Heart left ventricle (tissue), 16 donors: Measurements from ENCODE around the gene MDP1. TPM values are rescaled to one million over a fixed set of nuclear protein-coding genes. Genes with fewer than 3 reads are reported as not detected.

Experiments
- ATAC-seq, 4 donors: fragments of 200-7000 bp; cut with Tn5 transposase; one replicate each; pipeline ENCODE4 v1.9.1; 2020 to 2022; ENCODE audit warnings: moderate library complexity in 4 of 4, mild to moderate bottlenecking in 3 of 4, moderate number of reproducible peaks in 1 of 4
- DNase-seq, 5 donors: peaks; one replicate each; pipeline ENCODE4 v3.0.0-alpha.2; 2020
- H3K27ac ChIP-seq, 12 donors: fragments of 200-600 bp; sonication (generic) in 4 of 12; one replicate each; pipeline versions ENCODE4 v1.5.0 to v1.8.0; 2016 to 2022; ENCODE audit warnings: mild to moderate bottlenecking in 2 of 12
- H3K27me3 ChIP-seq, 9 donors: fragments of 200-600 bp; sonication (generic) in 2 of 9; one replicate each; pipeline versions ENCODE4 v1.5.1 to v1.8.0; 2016 to 2022; ENCODE audit warnings: mild to moderate bottlenecking in 3 of 9
- H3K36me3 ChIP-seq, 9 donors: fragments of 200-600 bp; sonication (generic) in 2 of 9; one replicate each; pipeline versions ENCODE4 v1.5.0 to v1.8.0; 2018 to 2022; ENCODE audit warnings: mild to moderate bottlenecking in 2 of 9
- H3K4me1 ChIP-seq, 12 donors: fragments of 200-600 bp; sonication (generic) in 4 of 12; one replicate each; pipeline versions ENCODE4 v1.5.0 to v1.8.0; 2016 to 2022; ENCODE audit warnings: mild to moderate bottlenecking in 3 of 12
- H3K4me3 ChIP-seq, 12 donors: fragments of 200-600 bp; sonication (generic) in 4 of 12; one replicate each; pipeline versions ENCODE4 v1.5.0 to v1.8.0; 2017 to 2022; ENCODE audit warnings: mild to moderate bottlenecking in 9 of 12, moderate library complexity in 4 of 12
- H3K9me3 ChIP-seq, 12 donors: fragments of 200-600 bp; sonication (generic) in 4 of 12; one replicate each; pipeline versions ENCODE4 v1.5.0 to v1.8.0; 2016 to 2022; ENCODE audit warnings: mild to moderate bottlenecking in 1 of 12
- POLR2A ChIP-seq, 2 donors: fragments of 450-650 bp; IDR thresholded peaks; one replicate each; pipeline ENCODE4 v1.6.1; 2017; ENCODE audit warnings: antibody characterized with exemption in 2 of 2, mild to moderate bottlenecking in 2 of 2, moderate library complexity in 2 of 2
- WGBS, 4 donors: extraction: QIAGEN DNeasy Blood & Tissue Kit in 2 of 4; methylation state at CpG; one replicate each; pipeline versions ENCODE4 v1.1.5 to v1.1.7; 2013 to 2018; 5-methylcytosine and 5-hydroxymethylcytosine counted together
- intact Hi-C, 10 donors: fragments of 100-400 bp; cut with DNase I; formaldehyde crosslinking; loops; one replicate each; pipeline versions ENCODE4 v1.11.1 to v1.14.2; 2022
- polyA plus RNA-seq, 2 donors: library from polyadenylated mRNA; stranded (reverse); fragments of 200-250 nt; gene quantifications; one replicate each; pipeline ENCODE4 v1.2.3, GENCODE V29; 2013
- total RNA-seq, 9 donors: library from RNA; depleted of rRNA in 2 of 9; stranded (reverse); fragments of >200 nt in 2 of 9; fragmentation: NEBNext Ultra II Directional in 3 of 9; extraction: Animal tissue kit (Norgen Biotek cat#: 25700) in 3 of 9; gene quantifications; one replicate each; pipeline versions ENCODE4 v1.1.0 to v1.2.4, GENCODE V29; 2016 to 2023
- TF ChIP-seq, protein P1 (sequence below), 12 donors: fragments of 200-600 bp; sonication (generic) in 4 of 12; IDR thresholded peaks; one replicate each; pipeline versions ENCODE4 v1.5.0 to v1.8.0; 2018 to 2022; ENCODE audit warnings: antibody characterized with exemption in 12 of 12, mild to moderate bottlenecking in 5 of 12
- donor health status: ischemic (EF 13 %, LVEDD 7.1; RV severe dilation, severe dysfunction).
- donor health status: healthy with polysubstance abuse.
- donor health status: DM: no; HTN: yes; CAD: no.
- donor health status: DM: no; HTN: no; CAD: no.
- donor health status: ischemic (EF 25% LVEDD 6.9; RV normal size, moderate dysfunction).
- donor health status: ischemic (EF 25% LVEDD 5.7; RV mildly dilated, moderate dysfunction).
- donor health status: healthy.
- donor health status: DM: yes; HTN: yes; CAD: no.
- donor health status: ischemic (EF 35%, LVEDD 5.7; RV mildly dilated, moderate dysfunction).
- donor health status: nonischemic (EF 11% LVEDD 7.7; RV severe dilation, severe dysfunction).
- donor health status: DM: yes; HTN: yes; CAD: no.
- donor health status: PGD.
- donor health status: ischemic (EF 29% LVEDD 5.4; RV normal size, mild dysfunction).
- donor health status: nonischemic (EF 23%, LVEDD 6.1; RV moderate dilation, normal function).

The MDP1 gene
- total and polyA plus RNA-seq, 11 donors: 12.8 to 26.5 (median 16.1) TPM

GRCh38 chr14:24253936-24254335, 38.1 kb upstream of the MDP1 start:
- DNase-seq: no peak
- Histone ChIP-seq H3K27ac (no peak overlapping the region), H3K9me3 (no peaks in the 10 kb centered on the region), H3K4me1 (peaks cover 0 to 19% (median 0%) of the 10 kb centered on the region in 12 donors), H3K4me3 (no peak overlapping the region), H3K27me3 (no peaks in the 10 kb centered on the region), H3K36me3 (peaks cover 0 to 9% (median 0%) of the 10 kb centered on the region in 9 donors)
- intact Hi-C loops: no loop called here
- TF ChIP-seq, protein P1, sequence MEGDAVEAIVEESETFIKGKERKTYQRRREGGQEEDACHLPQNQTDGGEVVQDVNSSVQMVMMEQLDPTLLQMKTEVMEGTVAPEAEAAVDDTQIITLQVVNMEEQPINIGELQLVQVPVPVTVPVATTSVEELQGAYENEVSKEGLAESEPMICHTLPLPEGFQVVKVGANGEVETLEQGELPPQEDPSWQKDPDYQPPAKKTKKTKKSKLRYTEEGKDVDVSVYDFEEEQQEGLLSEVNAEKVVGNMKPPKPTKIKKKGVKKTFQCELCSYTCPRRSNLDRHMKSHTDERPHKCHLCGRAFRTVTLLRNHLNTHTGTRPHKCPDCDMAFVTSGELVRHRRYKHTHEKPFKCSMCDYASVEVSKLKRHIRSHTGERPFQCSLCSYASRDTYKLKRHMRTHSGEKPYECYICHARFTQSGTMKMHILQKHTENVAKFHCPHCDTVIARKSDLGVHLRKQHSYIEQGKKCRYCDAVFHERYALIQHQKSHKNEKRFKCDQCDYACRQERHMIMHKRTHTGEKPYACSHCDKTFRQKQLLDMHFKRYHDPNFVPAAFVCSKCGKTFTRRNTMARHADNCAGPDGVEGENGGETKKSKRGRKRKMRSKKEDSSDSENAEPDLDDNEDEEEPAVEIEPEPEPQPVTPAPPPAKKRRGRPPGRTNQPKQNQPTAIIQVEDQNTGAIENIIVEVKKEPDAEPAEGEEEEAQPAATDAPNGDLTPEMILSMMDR (IDR thresholded peaks at IDR 0.05): no peak
- no peak for TF ChIP-seq POLR2A (IDR thresholded peaks at IDR 0.05)
- no peak for ATAC-seq
- WGBS, 4 donors: 89 to 91% (median 90%) methylated on average over 7 of the region's 7 CpGs

GRCh38 chr14:24252289-24253124, 36.6 kb upstream of the MDP1 start:
- DNase-seq: no peak
- 82 to 90% (median 83%) methylated on average over 11 of the region's 11 CpGs for WGBS, 4 donors
- TF ChIP-seq POLR2A (IDR thresholded peaks at IDR 0.05): no peak
- TF ChIP-seq, protein P1 (IDR thresholded peaks at IDR 0.05): no peak

DNA sequence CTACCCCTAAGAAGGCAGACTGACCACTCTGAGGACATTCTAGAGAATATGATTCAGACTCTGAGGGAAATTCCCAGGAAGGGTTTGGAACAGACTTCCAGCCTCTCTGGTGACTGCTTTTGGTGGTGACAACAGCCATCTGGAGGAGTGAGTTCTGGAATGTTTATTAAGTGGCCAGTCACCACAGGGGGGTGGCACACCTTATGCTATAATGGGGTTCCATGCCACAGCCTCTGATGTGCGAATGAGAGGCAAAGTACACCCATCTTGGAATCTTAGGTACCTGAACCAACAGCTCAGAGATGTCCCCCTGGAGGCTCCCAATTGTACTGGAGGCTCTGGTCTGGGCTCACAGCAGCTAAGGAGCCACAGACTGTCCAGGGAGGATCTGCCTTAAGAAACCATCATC, 36.0 kb upstream of the MDP1 start:
- no peak overlapping the region for H3K4me3 ChIP-seq
- WGBS, 4 donors: 63 to 91% (median 78%) methylated on average over 1 of the region's 1 CpG

More at GRCh38 chr14:24252289-24253124, 36.6 kb upstream of the MDP1 start:
- H3K27me3 ChIP-seq: no peaks in the 10 kb centered on the region
- H3K27ac ChIP-seq: no peak overlapping the region
- intact Hi-C loops: no loop called here
- H3K9me3 ChIP-seq: no peaks in the 10 kb centered on the region
- no peak overlapping the region for H3K4me3 ChIP-seq
- H3K36me3 ChIP-seq: peaks cover 0 to 9% (median 0%) of the 10 kb centered on the region in 9 donors
- peaks cover 0 to 19% (median 0%) of the 10 kb centered on the region in 12 donors for H3K4me1 ChIP-seq
- ATAC-seq: no peak

DNA sequence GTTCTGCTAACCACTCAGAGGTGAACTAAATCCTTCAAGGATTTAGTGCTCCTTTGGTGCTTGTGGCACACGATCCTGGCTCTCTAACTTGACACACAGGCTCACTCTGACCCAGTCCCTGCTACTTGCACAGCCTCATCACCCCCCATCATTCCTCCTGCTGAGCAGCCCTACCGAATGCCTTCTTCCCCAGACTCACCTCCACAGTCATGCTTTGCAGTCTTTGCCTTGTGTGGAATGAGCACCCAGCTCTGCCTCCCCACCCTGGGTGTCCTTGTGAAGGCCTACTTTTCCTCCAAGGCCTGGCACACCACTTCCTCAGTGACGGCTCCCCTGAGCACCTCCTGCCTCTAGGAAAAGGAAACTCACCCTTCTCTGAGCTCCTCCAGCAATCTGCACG, 34.5 kb upstream of the MDP1 start:
- TF ChIP-seq, protein P1 (IDR thresholded peaks at IDR 0.05): no peak
- TF ChIP-seq POLR2A (IDR thresholded peaks at IDR 0.05): no peak
- Histone ChIP-seq H3K4me1 (peaks cover 0 to 30% (median 0%) of the 10 kb centered on the region in 12 donors), H3K9me3 (no peaks in the 10 kb centered on the region), H3K4me3 (no peak overlapping the region), H3K27me3 (no peaks in the 10 kb centered on the region), H3K27ac (no peak overlapping the region), H3K36me3 (peaks cover 0 to 9% (median 0%) of the 10 kb centered on the region in 9 donors)
- no peak for ATAC-seq
- intact Hi-C loops: loop anchor here in 1 of 10 donors (2.0 kb wide), 1 partner anchor 40 kb away; no protein-coding TSS in a partner anchor
- no peak for DNase-seq
- 70 to 77% (median 71%) methylated on average over 4 of the region's 4 CpGs for WGBS, 4 donors

More for the DNA sequence above, 36.0 kb upstream of the MDP1 start:
- Histone ChIP-seq H3K36me3 (peaks cover 0 to 9% (median 0%) of the 10 kb centered on the region in 9 donors), H3K27me3 (no peaks in the 10 kb centered on the region), H3K27ac (no peak overlapping the region), H3K9me3 (no peaks in the 10 kb centered on the region), H3K4me1 (peaks cover 0 to 23% (median 0%) of the 10 kb centered on the region in 12 donors)
- ATAC-seq (no peak), DNase-seq (no peak)
- TF ChIP-seq POLR2A (IDR thresholded peaks at IDR 0.05): no peak
- TF ChIP-seq, protein P1 (IDR thresholded peaks at IDR 0.05): no peak
- intact Hi-C loops: loop anchor here in 1 of 10 donors (2.0 kb wide), 1 partner anchor 39 kb away; no protein-coding TSS in a partner anchor
